Measurements from ENCODE around the gene USP6NL. TPM values are rescaled to one million over a fixed set of nuclear protein-coding genes. Genes with fewer than 3 reads are reported as not detected.

The USP6NL gene
- polyA plus RNA-seq, 3 donors = 5.5 to 7.7 (median 6.7) TPM

- intact Hi-C loops (cut with micrococcal nuclease) = no loop called here
- Mint-ChIP-seq H3K9me3 (no peaks in the 10 kb centered on the region), H3K27me3 (ENCODE audit: low read depth in 3 of 3) (peaks cover 4 to 9% (median 4%) of the 10 kb centered on the region in 3 donors), H3K4me3 (no peak overlapping the region), H3K36me3 (no peaks in the 10 kb centered on the region), H3K4me1 (peaks cover 11% of the 10 kb centered on the region), H3K27ac (peak overlapping the region in 1 of 7 donors; percentile 15)
- Histone ChIP-seq H4K20me1 (ENCODE audit: insufficient read depth, low read length) (no peaks in the 10 kb centered on the region), H3K4me1 (ENCODE audit: control insufficient read depth in 1 of 2, insufficient read depth in 2 of 2, low read length in 2 of 2) (no peaks in the 10 kb centered on the region), H3K36me3 (replicated peaks in 1 of 2; ENCODE audit: control insufficient read depth in 1 of 2, insufficient read depth in 2 of 2, low read length in 2 of 2) (no peaks in the 10 kb centered on the region), H3K27me3 (ENCODE audit: control insufficient read depth in 2 of 2, insufficient read depth in 2 of 2, low read length in 2 of 2) (no peaks in the 10 kb centered on the region), H3K9ac (ENCODE audit: insufficient read depth, low read length, poor library complexity, severe bottlenecking) (no peak overlapping the region), H3K9me3 (replicated peaks in 1 of 2; ENCODE audit: control insufficient read depth in 1 of 2, insufficient read depth in 1 of 2, low read length in 2 of 2) (no peaks in the 10 kb centered on the region), H3K79me2 (ENCODE audit: insufficient read depth, low read length) (no peaks in the 10 kb centered on the region), H2AFZ (ENCODE audit: insufficient read depth, low read depth, low read length, poor library complexity, severe bottlenecking) (no peak overlapping the region), H3K27ac (ENCODE audit: low read depth in 1 of 2, low read length in 2 of 2) (no peak overlapping the region), H3K4me3 (replicated peaks in 1 of 3; ENCODE audit: low read depth in 2 of 3, low read length in 3 of 3) (no peak overlapping the region), H3K4me2 (replicated peaks; ENCODE audit: extremely low read depth, low read length, poor library complexity, severe bottlenecking) (no peak overlapping the region)
- no peak for DNase-seq
- TF ChIP-seq, protein P1, sequence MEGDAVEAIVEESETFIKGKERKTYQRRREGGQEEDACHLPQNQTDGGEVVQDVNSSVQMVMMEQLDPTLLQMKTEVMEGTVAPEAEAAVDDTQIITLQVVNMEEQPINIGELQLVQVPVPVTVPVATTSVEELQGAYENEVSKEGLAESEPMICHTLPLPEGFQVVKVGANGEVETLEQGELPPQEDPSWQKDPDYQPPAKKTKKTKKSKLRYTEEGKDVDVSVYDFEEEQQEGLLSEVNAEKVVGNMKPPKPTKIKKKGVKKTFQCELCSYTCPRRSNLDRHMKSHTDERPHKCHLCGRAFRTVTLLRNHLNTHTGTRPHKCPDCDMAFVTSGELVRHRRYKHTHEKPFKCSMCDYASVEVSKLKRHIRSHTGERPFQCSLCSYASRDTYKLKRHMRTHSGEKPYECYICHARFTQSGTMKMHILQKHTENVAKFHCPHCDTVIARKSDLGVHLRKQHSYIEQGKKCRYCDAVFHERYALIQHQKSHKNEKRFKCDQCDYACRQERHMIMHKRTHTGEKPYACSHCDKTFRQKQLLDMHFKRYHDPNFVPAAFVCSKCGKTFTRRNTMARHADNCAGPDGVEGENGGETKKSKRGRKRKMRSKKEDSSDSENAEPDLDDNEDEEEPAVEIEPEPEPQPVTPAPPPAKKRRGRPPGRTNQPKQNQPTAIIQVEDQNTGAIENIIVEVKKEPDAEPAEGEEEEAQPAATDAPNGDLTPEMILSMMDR (IDR thresholded peaks at IDR 0.05) = no peak
- 90% methylated on average over 3 of the region's 8 CpGs for whole genome bisulfite sequencing (ENCODE audit: insufficient coverage)
These were observed 161.7 kb downstream of the USP6NL start for GRCh38 chr10:11449761-11450160.

DNA sequence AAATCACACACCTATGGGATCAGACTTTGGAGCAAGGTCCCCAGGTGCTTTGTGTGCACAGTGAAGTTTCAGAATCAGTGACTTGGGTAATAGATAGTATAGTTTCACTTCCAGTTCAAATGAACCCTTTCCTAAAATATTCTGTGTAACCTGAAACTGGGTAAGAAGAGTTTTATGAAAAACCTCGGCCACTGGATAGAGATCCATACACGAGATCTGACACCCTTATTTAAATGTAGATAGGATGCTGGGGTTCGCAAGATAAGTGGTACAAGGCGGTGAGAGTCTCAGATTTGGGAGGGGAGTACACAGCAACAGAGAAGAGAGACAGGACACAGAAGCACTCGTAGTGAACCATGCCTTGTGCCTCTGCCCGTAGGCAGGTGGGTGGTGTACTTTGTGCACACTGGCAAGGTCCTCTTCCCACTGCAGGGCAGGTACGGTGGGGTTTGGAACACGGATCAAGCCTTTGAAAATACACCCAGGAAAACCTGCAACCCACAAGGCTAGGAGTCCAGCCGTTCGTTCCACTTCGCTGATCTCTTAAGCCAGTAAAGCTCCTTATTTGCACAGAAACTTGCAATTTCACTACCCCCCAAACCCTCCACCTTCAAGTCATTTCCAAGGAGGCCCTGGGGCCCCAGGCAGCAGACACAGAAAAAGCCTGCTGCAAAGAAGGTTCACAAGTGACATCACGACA lies 162.8 kb downstream of the USP6NL start:
- H3K79me2 ChIP-seq (ENCODE audit: insufficient read depth, low read length) = no peaks in the 10 kb centered on the region
- H3K27ac ChIP-seq (ENCODE audit: low read depth in 1 of 2, low read length in 2 of 2) = no peak overlapping the region
- no peaks in the 10 kb centered on the region for H3K36me3 ChIP-seq (replicated peaks in 1 of 2; ENCODE audit: control insufficient read depth in 1 of 2, insufficient read depth in 2 of 2, low read length in 2 of 2)
- Mint-ChIP-seq H3K9me3 (no peaks in the 10 kb centered on the region), H3K27ac (no peak overlapping the region), H3K27me3 (ENCODE audit: low read depth in 3 of 3) (peaks cover 4 to 8% (median 4%) of the 10 kb centered on the region in 3 donors), H3K36me3 (no peaks in the 10 kb centered on the region), H3K4me3 (peak overlapping the region in 1 of 2 donors; percentile 32), H3K4me1 (peaks cover 11% of the 10 kb centered on the region)
- no peaks in the 10 kb centered on the region for H3K9me3 ChIP-seq (replicated peaks in 1 of 2; ENCODE audit: control insufficient read depth in 1 of 2, insufficient read depth in 1 of 2, low read length in 2 of 2)
- 91% methylated on average over 11 of the region's 12 CpGs for WGBS (ENCODE audit: insufficient coverage)
- H2AFZ ChIP-seq (ENCODE audit: insufficient read depth, low read depth, low read length, poor library complexity, severe bottlenecking) = no peak overlapping the region
- no peaks in the 10 kb centered on the region for H4K20me1 ChIP-seq (ENCODE audit: insufficient read depth, low read length)
- no peaks in the 10 kb centered on the region for H3K4me1 ChIP-seq (ENCODE audit: control insufficient read depth in 1 of 2, insufficient read depth in 2 of 2, low read length in 2 of 2)
- no peak overlapping the region for H3K4me3 ChIP-seq (replicated peaks in 1 of 3; ENCODE audit: low read depth in 2 of 3, low read length in 3 of 3)
- no peak for DNase-seq
- intact Hi-C loops (cut with micrococcal nuclease) = no loop called here
- no peaks in the 10 kb centered on the region for H3K27me3 ChIP-seq (ENCODE audit: control insufficient read depth in 2 of 2, insufficient read depth in 2 of 2, low read length in 2 of 2)
- no peak overlapping the region for H3K4me2 ChIP-seq (replicated peaks; ENCODE audit: extremely low read depth, low read length, poor library complexity, severe bottlenecking)
- TF ChIP-seq, protein P1 (IDR thresholded peaks at IDR 0.05) = no peak
- no peak overlapping the region for H3K9ac ChIP-seq (ENCODE audit: insufficient read depth, low read length, poor library complexity, severe bottlenecking)

Data from CD14-positive monocyte (primary cell).